Activated naive CD8-positive, alpha-beta T cell treated with anti-CD3 and anti-CD28 coated beads, Interleukin-2, amount 50 U/mL, for 24 hours (primary cell): Measurements from ENCODE around the gene NLK.
A peak's percentile ranks its signal among the peaks of the same experiment; 100 is the strongest.
"Not testable (repeated sequence)": the region's sequence is repeated elsewhere in the genome, so short reads cannot be mapped to it uniquely, and the experiment has no call there.

Experiments
- ATAC-seq: fragments of 150-1000 bp; cut with Tn5 transposase; one replicate; pipeline ENCODE4 v1.10.0; 2021
- DNase-seq: peaks from one replicate; pipeline ENCODE4 v3.0.0; 2021
- H3K27ac Mint-ChIP-seq: one replicate; pipeline ENCODE4 v1.8.0; 2021; ENCODE audit warnings: mild to moderate bottlenecking, mixed read lengths
- H3K27me3 Mint-ChIP-seq: one replicate; pipeline ENCODE4 v1.8.0; 2021; ENCODE audit warnings: mixed read lengths
- H3K36me3 Mint-ChIP-seq: one replicate; pipeline ENCODE4 v1.8.0; 2021; ENCODE audit warnings: low read depth, mixed read lengths
- H3K4me1 Mint-ChIP-seq: one replicate; pipeline ENCODE4 v1.8.0; 2021; ENCODE audit warnings: mixed read lengths
- H3K4me3 Mint-ChIP-seq: one replicate; pipeline ENCODE4 v1.8.0; 2021; ENCODE audit warnings: mild to moderate bottlenecking, moderate library complexity, mixed read lengths
- H3K9me3 Mint-ChIP-seq: one replicate; pipeline ENCODE4 v1.8.0; 2021; ENCODE audit warnings: mixed read lengths

NLK gene

GRCh38 chr17:28042657-28042720, at the start of gene NLK:
TSS of gene NLK (plus strand) at chr17:28042677. CDS start at chr17:28042874, 197 bp downstream.
- Mint-ChIP-seq H3K4me1 (peaks cover 67% of the 10 kb centered on the region), H3K27ac (peak within 1 kb of the TSS; percentile 83), H3K4me3 (peak within 1 kb of the TSS; percentile 84), H3K27me3 (no peaks in the 10 kb centered on the region), H3K9me3 (no peaks in the 10 kb centered on the region), H3K36me3 (peaks cover 10% of the 10 kb centered on the region)
- DNase-seq = no peak
- no peak for ATAC-seq

GRCh38 chr17:27993161-27993695, 49.2 kb upstream of the NLK start:
- H3K27ac Mint-ChIP-seq = no peak overlapping the region
- no peaks in the 10 kb centered on the region for H3K9me3 Mint-ChIP-seq
- H3K27me3 Mint-ChIP-seq = peaks cover 7% of the 10 kb centered on the region
- DNase-seq = no peak
- H3K36me3 Mint-ChIP-seq = no peaks in the 10 kb centered on the region
- no peak overlapping the region for H3K4me3 Mint-ChIP-seq
- ATAC-seq = no peak
- H3K4me1 Mint-ChIP-seq = no peaks in the 10 kb centered on the region

- Mint-ChIP-seq H3K27ac (no peak overlapping the region), H3K27me3 (peaks cover 8% of the 10 kb centered on the region), H3K4me3 (no peak overlapping the region), H3K9me3 (no peaks in the 10 kb centered on the region), H3K36me3 (no peaks in the 10 kb centered on the region), H3K4me1 (no peaks in the 10 kb centered on the region)
- no peak for DNase-seq
- ATAC-seq = no peak
Observed at GRCh38 chr17:27993723-27994310, 48.7 kb upstream of the NLK start.

- ATAC-seq (no peak), DNase-seq (no peak)
- no peaks in the 10 kb centered on the region for H3K9me3 Mint-ChIP-seq
- H3K36me3 Mint-ChIP-seq = no peaks in the 10 kb centered on the region
- H3K27me3 Mint-ChIP-seq = peaks cover 10% of the 10 kb centered on the region
- H3K4me1 Mint-ChIP-seq = no peaks in the 10 kb centered on the region
- H3K4me3 Mint-ChIP-seq = no peak overlapping the region
- no peak overlapping the region for H3K27ac Mint-ChIP-seq
Observed at GRCh38 chr17:27994586-27994985, 47.9 kb upstream of the NLK start.

- H3K27ac Mint-ChIP-seq = no peak overlapping the region
- H3K27me3 Mint-ChIP-seq = peaks cover 12% of the 10 kb centered on the region
- H3K4me1 Mint-ChIP-seq = no peaks in the 10 kb centered on the region
- H3K9me3 Mint-ChIP-seq = no peaks in the 10 kb centered on the region
- DNase-seq = no peak
- no peak overlapping the region for H3K4me3 Mint-ChIP-seq
- ATAC-seq = no peak
- H3K36me3 Mint-ChIP-seq = no peaks in the 10 kb centered on the region
Observed at GRCh38 chr17:27995554-27995953, 46.9 kb upstream of the NLK start.

- Mint-ChIP-seq H3K36me3 (no peaks in the 10 kb centered on the region), H3K27ac (no peak overlapping the region), H3K4me3 (no peak overlapping the region), H3K9me3 (no peaks in the 10 kb centered on the region), H3K27me3 (peaks cover 14% of the 10 kb centered on the region), H3K4me1 (no peaks in the 10 kb centered on the region)
- DNase-seq = no peak
- ATAC-seq = no peak
Observed at GRCh38 chr17:27996202-27997043, 46.1 kb upstream of the NLK start.

GRCh38 chr17:27997044-27997401, 45.5 kb upstream of the NLK start:
- ATAC-seq = no peak
- no peaks in the 10 kb centered on the region for H3K4me1 Mint-ChIP-seq
- H3K36me3 Mint-ChIP-seq = no peaks in the 10 kb centered on the region
- DNase-seq = no peak
- peaks cover 12% of the 10 kb centered on the region for H3K27me3 Mint-ChIP-seq
- H3K9me3 Mint-ChIP-seq = no peaks in the 10 kb centered on the region
- no peak overlapping the region for H3K4me3 Mint-ChIP-seq
- no peak overlapping the region for H3K27ac Mint-ChIP-seq

GRCh38 chr17:27997522-27997921, 45.0 kb upstream of the NLK start:
- Mint-ChIP-seq H3K4me1 (no peaks in the 10 kb centered on the region), H3K9me3 (no peaks in the 10 kb centered on the region), H3K4me3 (no peak overlapping the region), H3K27me3 (peaks cover 9% of the 10 kb centered on the region), H3K27ac (no peak overlapping the region), H3K36me3 (no peaks in the 10 kb centered on the region)
- no peak for ATAC-seq
- DNase-seq = no peak

- ATAC-seq (no peak), DNase-seq (no peak)
- Mint-ChIP-seq H3K9me3 (no peaks in the 10 kb centered on the region), H3K27me3 (peaks cover 9% of the 10 kb centered on the region), H3K4me1 (no peaks in the 10 kb centered on the region), H3K4me3 (no peak overlapping the region), H3K27ac (no peak overlapping the region), H3K36me3 (no peaks in the 10 kb centered on the region)
Observed at GRCh38 chr17:28001149-28001548, 41.3 kb upstream of the NLK start.

- no peak overlapping the region for H3K4me3 Mint-ChIP-seq
- no peaks in the 10 kb centered on the region for H3K36me3 Mint-ChIP-seq
- peak; percentile 52 for ATAC-seq
- peaks cover 14% of the 10 kb centered on the region for H3K27me3 Mint-ChIP-seq
- no peaks in the 10 kb centered on the region for H3K4me1 Mint-ChIP-seq
- no peak for DNase-seq
- H3K27ac Mint-ChIP-seq = no peak overlapping the region
- no peaks in the 10 kb centered on the region for H3K9me3 Mint-ChIP-seq
Observed at GRCh38 chr17:28004344-28004743, 38.1 kb upstream of the NLK start.

GRCh38 chr17:28007925-28008324, 34.6 kb upstream of the NLK start:
- H3K9me3 Mint-ChIP-seq, ATAC-seq, DNase-seq, H3K27ac Mint-ChIP-seq, H3K36me3 Mint-ChIP-seq, H3K4me1 Mint-ChIP-seq, H3K4me3 Mint-ChIP-seq: not testable (repeated sequence)
- H3K27me3 Mint-ChIP-seq = peaks cover 17% of the 10 kb centered on the region

GRCh38 chr17:28008513-28008912, 34.0 kb upstream of the NLK start:
- H3K4me3 Mint-ChIP-seq = no peak overlapping the region
- H3K36me3 Mint-ChIP-seq = no peaks in the 10 kb centered on the region
- H3K27me3 Mint-ChIP-seq = peaks cover 17% of the 10 kb centered on the region
- ATAC-seq (no peak), DNase-seq (peak; percentile 4)
- no peaks in the 10 kb centered on the region for H3K9me3 Mint-ChIP-seq
- no peak overlapping the region for H3K27ac Mint-ChIP-seq
- no peaks in the 10 kb centered on the region for H3K4me1 Mint-ChIP-seq

- H3K36me3 Mint-ChIP-seq = no peaks in the 10 kb centered on the region
- peaks cover 21% of the 10 kb centered on the region for H3K27me3 Mint-ChIP-seq
- DNase-seq (no peak), ATAC-seq (no peak)
- H3K4me1 Mint-ChIP-seq = no peaks in the 10 kb centered on the region
- H3K4me3 Mint-ChIP-seq = no peak overlapping the region
- H3K9me3 Mint-ChIP-seq = no peaks in the 10 kb centered on the region
- H3K27ac Mint-ChIP-seq = no peak overlapping the region
Observed at GRCh38 chr17:28010406-28010805, 32.1 kb upstream of the NLK start.

- H3K27ac Mint-ChIP-seq = no peak overlapping the region
- no peak for DNase-seq
Observed at GRCh38 chr17:28018439-28019070, 23.9 kb upstream of the NLK start.

GRCh38 chr17:28020515-28020914, 22.0 kb upstream of the NLK start:
- Mint-ChIP-seq H3K27me3 (peaks cover 5% of the 10 kb centered on the region), H3K4me1 (no peaks in the 10 kb centered on the region), H3K27ac (no peak overlapping the region), H3K4me3 (no peak overlapping the region), H3K9me3 (no peaks in the 10 kb centered on the region), H3K36me3 (no peaks in the 10 kb centered on the region)
- no peak for DNase-seq
- ATAC-seq = no peak

More at GRCh38 chr17:28018439-28019070, 23.9 kb upstream of the NLK start:
- no peak overlapping the region for H3K4me3 Mint-ChIP-seq
- H3K27me3 Mint-ChIP-seq = peaks cover 8% of the 10 kb centered on the region
- ATAC-seq = no peak
- no peaks in the 10 kb centered on the region for H3K9me3 Mint-ChIP-seq
- H3K4me1 Mint-ChIP-seq = no peaks in the 10 kb centered on the region
- H3K36me3 Mint-ChIP-seq = no peaks in the 10 kb centered on the region
